Glomerular visceral epithelial cell (primary cell): ENCODE data around the gene IMPACT.

ENCODE experiments used
- DNase-seq: peaks from one replicate; pipeline ENCODE4 v3.0.0-alpha.2; 2016; ENCODE audit errors: extremely low spot score

The IMPACT gene

DNA sequence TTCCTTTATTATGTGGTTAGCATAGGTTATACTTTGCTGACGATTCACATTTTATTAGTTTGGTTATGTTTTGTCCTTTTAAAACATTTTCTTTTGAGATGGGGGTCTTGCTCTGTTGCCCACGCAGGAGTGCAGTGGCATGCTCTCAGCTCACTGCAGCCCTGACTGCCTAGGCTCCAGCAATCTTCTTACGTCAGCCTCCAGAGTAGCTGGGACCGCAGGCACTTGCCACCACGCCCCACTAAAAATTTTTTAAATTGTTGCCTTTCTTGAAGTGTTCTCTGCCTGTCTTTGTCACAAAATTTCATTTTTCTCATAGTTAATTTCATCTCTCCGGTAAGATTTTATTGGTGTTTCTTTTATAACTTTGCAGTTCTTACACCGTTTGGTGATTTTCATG is 52.9 kb downstream of the IMPACT start:
- no peak for DNase-seq

DNA sequence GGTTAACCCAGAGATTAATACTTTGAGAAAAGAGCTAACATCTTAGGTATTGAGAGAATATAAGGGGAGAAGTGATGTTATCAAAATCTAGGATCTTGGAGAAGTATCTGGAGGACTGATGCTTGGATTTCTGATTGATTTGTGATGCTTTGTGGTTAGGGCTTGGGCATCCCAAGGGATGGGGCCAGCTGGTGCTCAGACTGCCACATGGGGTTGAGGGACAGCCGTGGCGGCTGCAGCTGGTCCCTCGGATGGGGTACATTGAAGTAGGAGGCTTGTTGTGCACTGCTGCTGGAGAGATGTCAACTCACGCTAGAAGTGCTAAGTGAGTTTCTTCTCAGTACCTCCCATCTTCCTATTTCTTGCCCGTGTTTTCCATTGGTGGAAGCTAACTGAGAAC is 56.4 kb downstream of the IMPACT start:
- no peak for DNase-seq

DNA sequence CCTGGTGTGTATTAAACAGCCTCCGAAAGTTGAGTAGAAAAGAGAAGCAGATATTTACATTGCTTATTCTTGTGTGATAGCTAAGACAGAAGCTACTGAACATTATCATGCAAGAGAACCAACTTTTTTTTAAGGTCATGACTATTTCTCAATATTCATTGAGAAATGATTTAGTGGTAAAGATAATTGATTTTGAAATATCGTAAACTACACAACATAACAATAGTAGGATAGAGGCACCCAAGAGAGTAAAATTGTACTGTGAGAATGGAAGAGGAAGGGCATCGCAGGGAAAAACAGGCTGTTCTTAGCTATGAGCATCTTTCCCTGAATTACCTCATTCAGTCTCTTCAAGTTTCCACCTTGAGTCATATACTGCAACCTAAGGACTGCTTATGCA is 59.2 kb downstream of the IMPACT start:
- DNase-seq: no peak

DNA sequence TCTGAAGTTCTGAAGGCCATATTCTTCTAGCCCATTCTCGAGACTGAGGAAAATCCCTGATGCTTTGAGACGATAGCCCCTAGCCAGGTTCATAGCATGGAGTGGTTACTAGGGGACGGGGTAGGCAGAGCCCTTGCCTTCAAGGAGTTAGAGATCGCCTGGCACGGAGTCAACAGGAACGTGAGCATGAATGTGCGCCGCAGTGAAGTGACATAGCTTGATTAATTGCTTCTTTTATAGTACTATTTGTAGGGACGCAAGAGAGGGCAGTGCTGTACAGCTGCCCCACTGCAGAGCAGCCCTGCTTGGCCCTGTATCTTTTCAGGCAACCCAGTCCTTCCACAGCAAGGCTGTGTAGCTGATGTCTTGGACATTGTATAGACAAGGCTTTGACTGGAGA is 60.2 kb downstream of the IMPACT start:
- no peak for DNase-seq

DNA sequence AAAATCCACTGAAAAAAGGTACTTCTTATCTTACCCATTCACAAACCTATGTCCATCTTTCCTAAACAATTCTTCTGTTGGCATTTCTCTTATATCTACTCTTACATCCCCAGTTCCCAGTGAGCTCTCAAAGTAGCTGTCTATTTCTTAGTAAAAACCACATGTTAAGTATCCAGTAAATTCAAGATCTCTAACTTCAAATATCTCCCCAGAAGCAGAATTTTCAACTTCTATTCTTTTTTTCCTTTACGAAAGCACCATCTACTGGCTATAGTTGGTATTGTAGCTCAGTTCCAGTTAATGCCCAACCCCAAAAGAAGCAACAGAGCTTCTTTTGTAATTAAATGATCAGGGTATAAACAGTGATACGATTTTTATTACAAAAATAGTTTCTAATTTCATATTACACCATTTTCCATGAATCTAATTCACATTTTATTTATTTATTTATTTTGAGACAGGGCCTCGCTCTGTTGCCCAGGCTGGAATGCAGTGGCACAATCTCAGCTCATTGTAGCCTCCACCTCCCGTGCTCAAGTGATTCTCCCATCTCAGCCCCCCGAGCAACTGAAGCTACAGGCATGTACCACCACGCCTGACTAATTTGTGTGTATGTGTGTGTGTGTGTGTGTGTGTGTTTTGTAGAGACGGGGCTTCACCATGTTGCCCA is 62.5 kb downstream of the IMPACT start:
- peak; percentile 26 for DNase-seq

DNA sequence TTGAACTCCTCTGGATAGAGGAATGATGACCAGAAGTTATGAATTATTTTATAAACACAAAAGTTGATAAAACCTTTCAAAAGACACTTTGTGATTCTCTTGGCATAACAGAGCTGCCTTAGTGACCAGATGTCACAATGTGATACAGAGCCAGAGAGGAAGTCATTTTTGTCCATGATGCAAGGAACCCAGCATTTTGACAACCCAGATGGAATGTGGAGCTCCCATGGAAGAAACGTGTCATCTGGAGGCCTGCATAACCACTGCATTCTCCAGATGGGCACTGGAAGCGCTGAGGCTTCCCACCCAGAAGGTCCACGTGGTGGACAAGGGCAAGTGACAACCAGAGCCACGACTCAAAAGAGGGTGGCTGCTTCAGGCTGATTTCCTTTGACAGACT is 64.1 kb downstream of the IMPACT start:
- DNase-seq: no peak

DNA sequence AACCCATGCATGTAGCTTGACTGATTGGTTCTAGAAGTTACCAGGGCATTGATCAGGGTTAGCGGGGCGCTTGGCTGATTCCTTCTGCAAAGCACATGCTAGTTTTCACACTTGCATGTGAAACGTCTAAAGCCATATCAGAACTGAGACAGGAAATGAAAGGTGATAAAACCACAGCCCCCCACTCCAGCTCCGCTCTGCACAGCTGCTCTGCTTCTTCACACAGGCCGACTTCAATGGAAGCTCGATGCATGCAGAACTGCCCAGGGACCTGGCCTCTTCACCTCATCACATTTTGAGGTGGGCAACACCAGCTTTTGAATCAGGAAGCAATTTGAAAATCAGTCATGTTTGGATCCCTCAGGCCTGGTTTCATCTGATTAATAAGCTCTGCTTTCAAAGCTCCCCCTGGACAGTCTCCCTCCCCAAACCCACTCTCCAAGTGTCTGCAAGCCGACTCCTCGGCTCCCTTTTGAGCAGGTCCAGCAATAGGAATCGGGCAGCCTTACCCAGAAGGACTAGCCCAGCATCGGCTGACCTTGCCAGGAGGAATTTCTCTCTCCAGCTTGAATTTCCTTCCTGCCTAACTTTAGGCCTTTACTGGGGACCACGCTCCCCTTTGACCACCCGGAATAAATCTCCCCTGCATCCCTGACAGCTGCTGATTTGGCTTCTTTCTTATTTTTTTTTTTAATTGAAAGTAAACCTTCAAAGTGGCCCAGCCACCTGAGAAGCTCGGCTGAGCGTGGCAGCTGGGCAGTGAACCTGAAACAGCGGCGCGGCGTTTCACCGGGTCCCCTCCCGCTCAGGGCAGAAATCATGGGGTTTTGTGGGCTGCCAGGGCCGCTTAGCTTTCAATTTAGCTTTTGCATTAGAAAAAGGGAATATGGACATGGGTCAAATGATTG is 65.7 kb downstream of the IMPACT start:
- DNase-seq: no peak

DNA sequence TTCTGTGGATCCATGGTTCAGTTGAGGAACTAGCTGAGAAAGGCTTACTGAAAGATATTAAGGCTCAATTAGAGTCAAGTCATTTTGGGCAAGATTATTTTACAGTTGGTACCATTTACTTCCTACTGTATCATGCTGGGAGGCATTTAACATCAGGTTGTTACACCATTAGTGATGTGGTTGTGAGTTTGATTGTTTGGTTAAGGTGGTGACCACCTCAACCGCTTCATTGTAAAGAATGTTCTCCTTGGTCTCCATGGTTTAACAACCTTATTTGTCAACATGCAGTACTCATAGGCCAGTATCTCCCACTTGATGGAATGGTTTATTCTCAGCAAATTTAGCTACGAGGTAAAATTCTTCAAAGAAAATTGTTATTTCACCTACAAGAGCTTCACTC is 68.1 kb downstream of the IMPACT start:
- no peak for DNase-seq

DNA sequence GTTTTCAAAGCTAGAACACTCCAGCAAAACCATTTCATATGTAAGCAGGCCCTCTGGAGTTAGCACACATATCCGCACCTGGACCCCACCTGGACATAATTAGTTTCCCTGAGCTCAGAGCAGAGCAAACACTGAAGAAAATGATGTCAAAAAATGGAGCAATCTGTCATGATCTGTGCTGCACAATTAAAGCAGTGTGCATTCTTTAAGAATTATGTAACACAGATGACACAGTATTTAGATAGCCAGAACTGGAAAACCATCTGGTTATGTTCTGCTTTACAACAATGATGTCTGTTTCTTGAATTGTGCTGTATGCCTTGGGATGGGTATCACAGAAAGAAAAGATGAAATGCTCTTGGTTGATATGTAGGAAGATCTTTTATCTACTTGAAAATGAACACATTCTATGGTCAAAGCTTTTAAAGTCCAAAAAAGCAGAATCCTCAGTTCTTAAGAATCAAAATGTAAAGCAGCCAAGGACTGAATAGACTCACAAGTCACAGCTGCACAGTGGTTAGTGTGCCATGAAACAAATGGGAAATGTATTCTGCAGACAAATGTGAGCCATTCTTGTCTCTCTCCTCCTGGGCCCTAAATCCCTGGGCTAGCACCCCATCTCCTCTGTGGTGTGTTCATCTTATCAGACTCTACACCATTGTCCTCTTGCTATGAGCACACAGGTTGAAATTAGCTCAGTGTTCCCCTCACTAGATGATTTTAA is 70.7 kb downstream of the IMPACT start:
- no peak for DNase-seq

DNA sequence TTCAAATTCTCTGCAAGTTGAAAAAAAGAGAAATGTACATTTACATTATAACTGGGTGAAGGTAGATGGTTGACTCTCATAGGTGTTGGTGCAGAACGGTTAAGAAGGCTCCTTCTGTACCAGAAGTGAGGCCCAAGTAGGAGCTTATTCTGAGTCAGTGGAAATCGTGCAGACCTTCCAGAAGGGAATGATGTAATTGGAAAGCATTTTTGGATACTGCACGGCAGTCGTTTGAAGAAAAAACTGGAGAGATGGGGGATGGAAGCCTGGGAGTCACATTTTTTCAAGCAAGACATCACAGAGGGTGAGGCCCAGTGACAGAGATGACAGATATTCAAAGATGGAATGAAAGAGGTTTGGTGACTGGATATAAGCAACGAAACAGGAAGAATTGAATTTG is 73.3 kb downstream of the IMPACT start:
- no peak for DNase-seq

DNA sequence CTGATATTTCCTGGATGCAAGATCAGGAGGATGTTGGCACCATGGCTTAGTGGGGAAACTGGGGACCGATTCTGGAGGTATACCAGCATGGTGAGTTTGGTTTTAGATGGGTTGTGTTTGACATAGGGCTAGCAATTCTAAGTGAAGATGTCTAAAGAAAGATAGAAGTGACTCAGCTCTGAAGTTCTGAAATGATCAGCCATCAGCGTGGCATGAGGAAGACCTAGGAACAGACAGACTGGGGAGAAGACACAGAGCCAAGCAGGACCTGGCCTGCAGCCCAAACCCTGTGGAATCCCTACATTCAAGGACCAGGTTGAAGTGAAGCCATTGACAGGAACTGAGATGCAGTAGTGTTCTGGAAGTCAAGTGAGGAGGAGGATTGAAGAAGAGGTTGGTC is 73.7 kb downstream of the IMPACT start:
- no peak for DNase-seq

DNA sequence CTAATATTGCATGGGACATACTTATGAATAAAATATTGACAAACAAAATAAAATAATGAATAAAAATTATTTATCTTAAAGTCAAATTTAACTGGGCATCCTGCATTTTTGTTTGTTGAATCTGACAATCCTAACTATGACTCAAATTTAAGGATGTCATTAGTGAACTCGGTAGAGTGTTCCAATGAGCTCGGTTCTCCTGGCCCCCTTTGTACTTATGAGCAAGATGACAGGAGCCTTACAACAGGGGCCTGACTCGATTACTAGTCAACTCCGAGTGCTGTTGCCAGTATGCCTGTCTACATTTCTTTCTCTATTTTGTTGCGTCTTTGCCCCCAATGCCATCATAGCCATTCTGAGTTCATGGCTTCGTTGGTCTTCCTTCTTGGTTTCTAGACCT is 74.3 kb downstream of the IMPACT start:
- no peak for DNase-seq

DNA sequence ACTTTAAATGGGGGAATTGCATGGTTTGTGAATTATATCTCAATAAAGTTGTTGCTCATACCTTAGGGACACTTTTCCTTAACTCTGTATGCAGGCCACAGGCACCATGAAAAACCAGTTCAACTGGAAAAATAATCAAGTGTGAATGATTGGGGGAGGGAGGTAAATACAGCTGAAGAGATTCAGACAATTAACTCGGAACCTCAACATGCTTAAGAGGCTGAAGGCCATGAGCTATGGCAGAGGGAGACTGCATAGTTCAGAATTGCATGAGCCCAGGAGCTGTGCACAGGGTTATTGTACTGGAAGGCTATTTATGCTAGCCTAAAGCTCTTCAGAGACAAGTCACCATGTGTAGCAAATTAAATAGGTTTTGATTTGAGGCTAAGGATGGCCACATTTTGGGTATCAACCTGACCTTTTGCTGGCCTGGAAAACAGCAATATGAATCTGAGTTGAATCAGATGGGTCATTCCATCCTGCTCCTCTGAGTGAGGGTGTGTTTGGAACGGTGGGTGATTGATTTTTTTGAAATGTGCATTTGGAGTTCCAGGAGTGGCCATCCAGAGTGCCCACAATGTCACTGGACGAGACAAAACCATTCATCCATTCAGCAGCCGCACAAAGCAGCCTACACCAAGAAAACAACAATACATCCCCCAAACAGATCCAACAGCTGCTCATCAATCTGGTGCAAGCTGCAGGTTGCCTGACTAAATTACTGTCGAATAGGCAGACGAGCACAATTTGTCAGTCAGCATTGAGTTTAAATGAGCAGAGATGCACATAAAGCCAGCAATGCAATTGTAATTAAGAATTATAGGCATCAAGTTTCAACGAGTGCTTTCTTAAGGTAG is 76.4 kb downstream of the IMPACT start:
- no peak for DNase-seq
